HepG2 (cell line): ENCODE measurements around the gene BICRA.

Experiments
- CSRNP1 ChIP-seq: sonication (generic); formaldehyde crosslinking; IDR thresholded peaks from 2 replicates; pipeline ENCODE4 v1.8.1; 2023; ENCODE audit warnings: mild to moderate bottlenecking, missing genetic modification reagents
- CTCF ChIP-seq: sonication (generic); formaldehyde crosslinking; IDR thresholded peaks from 2 replicates; pipeline ENCODE4 v1.5.0; 2020; ENCODE audit warnings: mild to moderate bottlenecking, missing genetic modification reagents, moderate library complexity
- JUN ChIP-seq: sonication (generic); formaldehyde crosslinking; IDR thresholded peaks from 2 replicates; pipeline ENCODE4 v1.4.0; 2020; ENCODE audit warnings: mild to moderate bottlenecking, missing genetic modification reagents
- MBNL3 ChIP-seq: fragments of 250-450 bp; sonication (Bioruptor Pico); conservative IDR thresholded peaks from 2 replicates; pipeline ENCODE4 v1.8.0; 2022; ENCODE audit warnings: mild to moderate bottlenecking, inconsistent platforms
- MYC ChIP-seq: sonication (generic); formaldehyde crosslinking; IDR thresholded peaks from 2 replicates; pipeline ENCODE4 v1.9.0; 2021; ENCODE audit warnings: missing genetic modification reagents, borderline replicate concordance
- NR1H2 ChIP-seq: sonication (generic); formaldehyde crosslinking; IDR thresholded peaks from 2 replicates; pipeline ENCODE4 v1.8.1; 2022; ENCODE audit warnings: low read depth, missing genetic modification reagents, borderline replicate concordance

- no peak for TF ChIP-seq CSRNP1
- TF ChIP-seq MBNL3 (CRISPR knock-in tag), result no peak
- TF ChIP-seq CTCF (CRISPR knock-in tag), result no peak
- no peak for TF ChIP-seq JUN (CRISPR knock-in tag)
- no peak for TF ChIP-seq MYC (CRISPR knock-in tag)
- TF ChIP-seq NR1H2 (CRISPR knock-in tag), result no peak
Observed at GRCh38 chr19:47714339-47714738, 105.4 kb downstream of the BICRA start.
